Measurements from ENCODE around the gene IDI1.

- TF ChIP-seq POLR2AphosphoS5 (IDR thresholded peaks at IDR 0.05; ENCODE audit: low read depth, low read length): no peak
- no peak for TF ChIP-seq POLR2A (IDR thresholded peaks at IDR 0.05; ENCODE audit: low read depth, low read length)
- no peak for TF ChIP-seq TAF1 (IDR thresholded peaks at IDR 0.05; ENCODE audit: borderline replicate concordance, low read depth, low read length)
Observed at GRCh38 chr10:1034758-1035157, 14.2 kb downstream of the IDI1 start.
